H9 (cell line): ENCODE data around the gene MTX1. TPM values are rescaled to one million over a fixed set of nuclear protein-coding genes. Genes with fewer than 3 reads are reported as not detected.

Source experiments
- DNase-seq: peaks from one replicate; pipeline ENCODE4 v3.0.0-alpha.2; 2017
- H2AFZ ChIP-seq: one replicate; pipeline ENCODE4 v1.6.1; 2013; ENCODE audit warnings: mild to moderate bottlenecking, low read length, control low read depth, moderate library complexity
- H2AK5ac ChIP-seq: 2 replicates; pipeline ENCODE4 v1.6.1; 2013; ENCODE audit warnings: low read length, control low read depth, mixed read lengths; ENCODE audit not compliant: insufficient read length
- H2BK120ac ChIP-seq: one replicate; pipeline ENCODE4 v1.6.1; 2013; ENCODE audit warnings: low read depth, mild to moderate bottlenecking, low read length, control low read depth, inconsistent platforms; ENCODE audit not compliant: poor library complexity, severe bottlenecking
- H2BK12ac ChIP-seq: 2 replicates; pipeline ENCODE4 v1.6.1; 2013; ENCODE audit warnings: low read length, control low read depth, mixed read lengths, low read depth; ENCODE audit not compliant: insufficient read length
- H2BK15ac ChIP-seq: 2 replicates; pipeline ENCODE4 v1.6.1; 2013; ENCODE audit warnings: low read depth, low read length, control low read depth
- H2BK20ac ChIP-seq: one replicate; pipeline ENCODE4 v1.6.1; 2013; ENCODE audit warnings: low read depth, mild to moderate bottlenecking, low read length, control low read depth, inconsistent platforms; ENCODE audit not compliant: poor library complexity, severe bottlenecking
- H2BK5ac ChIP-seq: 2 replicates; pipeline ENCODE4 v1.6.1; 2013; ENCODE audit warnings: low read length, control low read depth, mixed read lengths; ENCODE audit not compliant: insufficient read length
- H3K14ac ChIP-seq: 2 replicates; pipeline ENCODE4 v1.6.1; 2013; ENCODE audit warnings: low read length, control low read depth; ENCODE audit not compliant: insufficient read depth
- H3K18ac ChIP-seq: 2 replicates; pipeline ENCODE4 v1.6.1; 2013; ENCODE audit warnings: low read depth, mild to moderate bottlenecking, mixed read lengths, low read length, control low read depth; ENCODE audit not compliant: insufficient read length
- H3K23ac ChIP-seq: 2 replicates; pipeline ENCODE4 v1.6.1; 2013; ENCODE audit warnings: low read length, control low read depth, mixed read lengths, low read depth; ENCODE audit not compliant: insufficient read length
- H3K23me2 ChIP-seq: 2 replicates; pipeline ENCODE4 v1.6.1; 2013; ENCODE audit warnings: low read depth, mild to moderate bottlenecking, mixed read lengths, low read length, control low read depth; ENCODE audit not compliant: insufficient read length, poor library complexity, severe bottlenecking
- H3K27ac ChIP-seq: 2 replicates; pipeline ENCODE4 v1.5.1; 2013; ENCODE audit warnings: low read length, control low read depth, mixed read lengths, low read depth; ENCODE audit not compliant: insufficient read length
- H3K27me3 ChIP-seq: 2 replicates; pipeline ENCODE4 v1.6.1; 2013; ENCODE audit warnings: low read length, control low read depth, inconsistent platforms; ENCODE audit not compliant: insufficient read depth
- H3K4ac ChIP-seq: 2 replicates; pipeline ENCODE4 v1.6.1; 2013; ENCODE audit warnings: low read depth, mild to moderate bottlenecking, control low read depth, inconsistent platforms, low read length, moderate library complexity
- H3K4me1 ChIP-seq: 2 replicates; pipeline ENCODE4 v1.6.1; 2013; ENCODE audit warnings: low read length, control low read depth, inconsistent platforms; ENCODE audit not compliant: insufficient read depth
- H3K4me2 ChIP-seq: 2 replicates; pipeline ENCODE4 v1.6.1; 2013; ENCODE audit warnings: low read length, control low read depth, mixed read lengths; ENCODE audit not compliant: insufficient read length, insufficient read depth
- H3K56ac ChIP-seq: 2 replicates; pipeline ENCODE4 v1.6.1; 2013; ENCODE audit warnings: low read depth, mild to moderate bottlenecking, mixed read lengths, low read length, control low read depth; ENCODE audit not compliant: insufficient read length
- H3K79me1 ChIP-seq: 2 replicates; pipeline ENCODE4 v1.6.1; 2013; ENCODE audit warnings: low read depth, mild to moderate bottlenecking, moderate library complexity, low read length, control low read depth, inconsistent platforms; ENCODE audit not compliant: insufficient read depth, poor library complexity, severe bottlenecking
- H3K79me2 ChIP-seq: 2 replicates; pipeline ENCODE4 v1.6.1; 2013; ENCODE audit warnings: low read length, control low read depth, inconsistent platforms; ENCODE audit not compliant: insufficient read depth
- H3K9ac ChIP-seq: 2 replicates; pipeline ENCODE4 v1.6.1; 2013; ENCODE audit warnings: low read length, control low read depth, mixed read lengths; ENCODE audit not compliant: insufficient read length; ENCODE audit errors: extremely low read depth
- H3K9me3 ChIP-seq: one replicate; pipeline ENCODE4 v1.6.1; 2013; ENCODE audit warnings: low read depth, low read length, inconsistent platforms; ENCODE audit not compliant: control insufficient read depth
- H3T11ph ChIP-seq: one replicate; pipeline ENCODE4 v1.6.1; 2013; ENCODE audit warnings: mild to moderate bottlenecking, low read length, control low read depth, inconsistent platforms
- H4K20me1 ChIP-seq: one replicate; pipeline ENCODE4 v1.6.1; 2013; ENCODE audit not compliant: control insufficient read depth, insufficient read length, insufficient read depth
- H4K5ac ChIP-seq: 2 replicates; pipeline ENCODE4 v1.6.1; 2013; ENCODE audit warnings: low read depth, mild to moderate bottlenecking, mixed read lengths, low read length, control low read depth; ENCODE audit not compliant: insufficient read length
- H4K8ac ChIP-seq: replicated peaks from 2 replicates; pipeline ENCODE4 v1.6.1; 2013; ENCODE audit warnings: low read length, control low read depth, mixed read lengths, low read depth; ENCODE audit not compliant: insufficient read length
- H4K91ac ChIP-seq: 2 replicates; pipeline ENCODE4 v1.6.1; 2013; ENCODE audit warnings: low read depth, mild to moderate bottlenecking, moderate library complexity, mixed read lengths, low read length, control low read depth; ENCODE audit not compliant: insufficient read length
- H3K27ac Mint-ChIP-seq, 3 experiments: 2 replicates in 2 of 3; 3 replicates in 1 of 3; pipeline ENCODE4 v1.8.0; 2020 to 2021; ENCODE audit warnings: mixed read lengths in 3 of 3, mild to moderate bottlenecking in 1 of 3, moderate library complexity in 1 of 3
- H3K27me3 Mint-ChIP-seq: 2 replicates; pipeline ENCODE4 v1.8.0; 2021; ENCODE audit warnings: low read depth, mild to moderate bottlenecking, moderate library complexity, mixed read lengths
- H3K36me3 Mint-ChIP-seq, 3 experiments: 2 replicates in 2 of 3; 3 replicates in 1 of 3; pipeline ENCODE4 v1.8.0; 2020 to 2021; ENCODE audit warnings: low read depth in 3 of 3, mixed read lengths in 3 of 3; ENCODE audit not compliant: insufficient read depth in 1 of 3
- H3K4me1 Mint-ChIP-seq, 2 experiments: 2 replicates each; pipeline ENCODE4 v1.8.0; 2020; ENCODE audit warnings: mixed read lengths in 2 of 2
- H3K4me3 Mint-ChIP-seq, 2 experiments: 2 replicates in 1 of 2; 3 replicates in 1 of 2; pipeline ENCODE4 v1.8.0; 2020 to 2021; ENCODE audit warnings: mild to moderate bottlenecking in 2 of 2, mixed read lengths in 2 of 2, moderate library complexity in 1 of 2
- H3K9me3 Mint-ChIP-seq, 2 experiments: 2 replicates in 1 of 2; 3 replicates in 1 of 2; pipeline ENCODE4 v1.8.0; 2020; ENCODE audit warnings: mild to moderate bottlenecking in 2 of 2, mixed read lengths in 2 of 2, moderate library complexity in 1 of 2
- WGBS: extraction: QIAGEN DNeasy Blood & Tissue Kit; methylation state at CpG from one replicate; pipeline ENCODE4 v1.1.7; 2013; ENCODE audit warnings: missing lambda C conversion rate, low lambda C conversion rate, mixed read lengths; ENCODE audit not compliant: insufficient read length; ENCODE audit errors: extremely low coverage; 5-methylcytosine and 5-hydroxymethylcytosine counted together
- total RNA-seq: library from RNA; stranded (reverse); gene quantifications from 2 replicates; pipeline ENCODE4 v1.2.1, GENCODE V29; 2021
- TF ChIP-seq, protein P1 (sequence below): fragments of 200-600 bp; sonication (generic); conservative IDR thresholded peaks from 3 replicates; pipeline ENCODE4 v1.8.0; 2021; ENCODE audit warnings: antibody characterized with exemption, mild to moderate bottlenecking

Gene MTX1
- total RNA-seq, 1 experiment from 2014 or later, result 45.0 TPM

DNA sequence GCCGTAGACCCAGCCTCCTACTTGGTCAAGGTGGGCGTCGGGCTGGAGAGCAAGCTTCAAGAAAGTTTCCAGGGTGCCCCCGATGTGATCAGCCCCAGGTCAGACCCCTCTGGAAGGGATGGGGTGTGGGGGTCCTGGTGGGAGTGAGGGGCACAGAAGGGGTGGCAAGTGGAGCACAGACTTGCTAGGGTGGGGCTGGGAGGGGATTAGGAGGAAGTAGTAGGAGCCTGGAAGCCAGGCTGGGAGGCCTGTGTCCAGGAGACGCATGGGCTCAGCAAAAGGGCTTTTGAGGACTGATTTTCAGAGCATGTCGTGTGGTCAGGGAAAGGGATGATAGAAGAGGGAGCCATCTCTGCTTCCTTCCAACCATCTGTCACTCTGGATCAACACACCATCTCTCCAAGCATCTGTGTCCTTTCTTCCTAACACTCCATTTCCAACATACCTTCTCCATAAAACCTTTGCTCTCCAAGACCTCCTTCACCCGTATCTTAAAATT lies 26.4 kb upstream of the MTX1 start:
- TF ChIP-seq, protein P1, sequence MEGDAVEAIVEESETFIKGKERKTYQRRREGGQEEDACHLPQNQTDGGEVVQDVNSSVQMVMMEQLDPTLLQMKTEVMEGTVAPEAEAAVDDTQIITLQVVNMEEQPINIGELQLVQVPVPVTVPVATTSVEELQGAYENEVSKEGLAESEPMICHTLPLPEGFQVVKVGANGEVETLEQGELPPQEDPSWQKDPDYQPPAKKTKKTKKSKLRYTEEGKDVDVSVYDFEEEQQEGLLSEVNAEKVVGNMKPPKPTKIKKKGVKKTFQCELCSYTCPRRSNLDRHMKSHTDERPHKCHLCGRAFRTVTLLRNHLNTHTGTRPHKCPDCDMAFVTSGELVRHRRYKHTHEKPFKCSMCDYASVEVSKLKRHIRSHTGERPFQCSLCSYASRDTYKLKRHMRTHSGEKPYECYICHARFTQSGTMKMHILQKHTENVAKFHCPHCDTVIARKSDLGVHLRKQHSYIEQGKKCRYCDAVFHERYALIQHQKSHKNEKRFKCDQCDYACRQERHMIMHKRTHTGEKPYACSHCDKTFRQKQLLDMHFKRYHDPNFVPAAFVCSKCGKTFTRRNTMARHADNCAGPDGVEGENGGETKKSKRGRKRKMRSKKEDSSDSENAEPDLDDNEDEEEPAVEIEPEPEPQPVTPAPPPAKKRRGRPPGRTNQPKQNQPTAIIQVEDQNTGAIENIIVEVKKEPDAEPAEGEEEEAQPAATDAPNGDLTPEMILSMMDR, result no peak
- H3K36me3 Mint-ChIP-seq, result peaks cover 35 to 63% (median 52%) of the 10 kb centered on the region in 3 experiments
- Histone ChIP-seq H2AFZ (no peak overlapping the region), H4K8ac (no peak overlapping the region), H4K5ac (no peak overlapping the region), H3K79me1 (no peaks in the 10 kb centered on the region), H3K79me2 (no peaks in the 10 kb centered on the region), H2BK120ac (no peak overlapping the region), H3K23me2 (no peaks in the 10 kb centered on the region), H3K27me3 (no peaks in the 10 kb centered on the region), H3K56ac (no peak overlapping the region), H3K4me1 (peaks cover 3% of the 10 kb centered on the region), H3K23ac (no peak overlapping the region), H3T11ph (no peak overlapping the region), H3K4ac (no peak overlapping the region), H4K20me1 (no peaks in the 10 kb centered on the region), H3K9me3 (no peaks in the 10 kb centered on the region), H2BK12ac (no peak overlapping the region), H3K18ac (no peak overlapping the region), H3K4me2 (no peak overlapping the region), H2AK5ac (no peak overlapping the region), H2BK5ac (no peak overlapping the region), H2BK15ac (no peak overlapping the region), H2BK20ac (no peak overlapping the region), H3K27ac (no peak overlapping the region), H3K9ac (no peak overlapping the region), H3K14ac (no peak overlapping the region), H4K91ac (no peak overlapping the region)
- H3K27ac Mint-ChIP-seq, result no peak overlapping the region
- H3K9me3 Mint-ChIP-seq, result no peaks in the 10 kb centered on the region
- H3K4me1 Mint-ChIP-seq, result peaks cover 14 to 19% of the 10 kb centered on the region in 2 experiments
- H3K27me3 Mint-ChIP-seq, result no peaks in the 10 kb centered on the region; the same call in 1 of the 2 replicates
- DNase-seq, result no peak
- H3K4me3 Mint-ChIP-seq, result no peak overlapping the region
- 100% methylated on average over 1 of the region's 7 CpGs for WGBS
